ENCODE data around the gene KIF26A. TPM values are rescaled to one million over a fixed set of nuclear protein-coding genes. Genes with fewer than 3 reads are reported as not detected.
A peak's percentile ranks its signal among the peaks of the same experiment; 100 is the strongest.

KIF26A gene
- total and polyA plus RNA-seq, 10 donors = 0.72 to 21.9 (median 9.2) TPM

- WGBS, 5 donors = 67 to 88% (median 83%) methylated on average over 23 to 29 of the region's 29 CpGs
- Histone ChIP-seq H3K27ac (no peak overlapping the region), H3K4me3 (no peak overlapping the region), H3K36me3 (peaks cover 0 to 13% (median 0%) of the 10 kb centered on the region in 6 donors), H3K9me3 (no peaks in the 10 kb centered on the region), H3K4me1 (peaks cover 0 to 23% (median 5%) of the 10 kb centered on the region in 6 donors), H3K27me3 (replicated peaks in 1 of 7) (peaks cover 0 to 14% (median 0%) of the 10 kb centered on the region in 7 donors)
- no peak for DNase-seq
- TF ChIP-seq, protein P1, sequence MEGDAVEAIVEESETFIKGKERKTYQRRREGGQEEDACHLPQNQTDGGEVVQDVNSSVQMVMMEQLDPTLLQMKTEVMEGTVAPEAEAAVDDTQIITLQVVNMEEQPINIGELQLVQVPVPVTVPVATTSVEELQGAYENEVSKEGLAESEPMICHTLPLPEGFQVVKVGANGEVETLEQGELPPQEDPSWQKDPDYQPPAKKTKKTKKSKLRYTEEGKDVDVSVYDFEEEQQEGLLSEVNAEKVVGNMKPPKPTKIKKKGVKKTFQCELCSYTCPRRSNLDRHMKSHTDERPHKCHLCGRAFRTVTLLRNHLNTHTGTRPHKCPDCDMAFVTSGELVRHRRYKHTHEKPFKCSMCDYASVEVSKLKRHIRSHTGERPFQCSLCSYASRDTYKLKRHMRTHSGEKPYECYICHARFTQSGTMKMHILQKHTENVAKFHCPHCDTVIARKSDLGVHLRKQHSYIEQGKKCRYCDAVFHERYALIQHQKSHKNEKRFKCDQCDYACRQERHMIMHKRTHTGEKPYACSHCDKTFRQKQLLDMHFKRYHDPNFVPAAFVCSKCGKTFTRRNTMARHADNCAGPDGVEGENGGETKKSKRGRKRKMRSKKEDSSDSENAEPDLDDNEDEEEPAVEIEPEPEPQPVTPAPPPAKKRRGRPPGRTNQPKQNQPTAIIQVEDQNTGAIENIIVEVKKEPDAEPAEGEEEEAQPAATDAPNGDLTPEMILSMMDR (IDR thresholded peaks at IDR 0.05 in 8 of 11, conservative IDR thresholded peaks at IDR 0.05 in 3 of 11) = no peak
- TF ChIP-seq POLR2A (IDR thresholded peaks at IDR 0.05) (no peak), POLR2AphosphoS5 (IDR thresholded peaks at IDR 0.05) (peak in 2 of 3 donors; percentile 67 to 75)
- intact Hi-C loops (cut with DNase I; ENCODE audit: low total_unique reads) = no loop called here
These were observed 17.1 kb downstream of the KIF26A start for GRCh38 chr14:104155513-104155912.

DNA sequence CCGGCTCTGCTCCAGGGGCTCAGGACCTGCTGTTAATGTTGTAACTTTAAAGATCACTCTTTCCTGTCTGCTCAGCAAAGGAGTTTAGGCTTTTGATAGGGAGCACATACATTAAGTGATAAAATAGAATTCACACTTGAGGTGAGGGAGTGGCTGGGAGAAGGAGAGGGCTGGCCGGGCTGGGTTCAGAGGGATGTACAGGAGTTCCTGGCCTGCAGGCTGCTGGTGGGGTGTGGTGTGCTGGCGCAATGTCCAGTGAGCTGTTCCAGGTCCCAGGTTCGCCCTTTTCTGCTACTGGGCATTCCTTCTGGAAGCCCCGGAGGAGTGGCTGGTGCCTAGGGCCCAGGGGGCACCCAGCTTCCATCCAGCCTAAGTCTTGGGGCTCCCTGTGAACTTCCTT is 17.8 kb downstream of the KIF26A start:
- Histone ChIP-seq H3K27me3 (replicated peaks in 1 of 7) (peaks cover 0 to 8% (median 0%) of the 10 kb centered on the region in 7 donors), H3K9me3 (no peaks in the 10 kb centered on the region), H3K4me3 (no peak overlapping the region), H3K4me1 (peaks cover 0 to 18% (median 3%) of the 10 kb centered on the region in 6 donors), H3K36me3 (peaks cover 0 to 13% (median 0%) of the 10 kb centered on the region in 6 donors), H3K27ac (no peak overlapping the region)
- TF ChIP-seq POLR2AphosphoS5 (IDR thresholded peaks at IDR 0.05) (no peak), POLR2A (IDR thresholded peaks at IDR 0.05) (no peak)
- TF ChIP-seq, protein P1 (IDR thresholded peaks at IDR 0.05 in 8 of 11, conservative IDR thresholded peaks at IDR 0.05 in 3 of 11) = no peak
- intact Hi-C loops (cut with DNase I; ENCODE audit: low total_unique reads) = no loop called here
- no peak for DNase-seq
- 91 to 98% (median 92%) methylated on average over 4 to 5 of the region's 5 CpGs for WGBS, 5 donors

DNA sequence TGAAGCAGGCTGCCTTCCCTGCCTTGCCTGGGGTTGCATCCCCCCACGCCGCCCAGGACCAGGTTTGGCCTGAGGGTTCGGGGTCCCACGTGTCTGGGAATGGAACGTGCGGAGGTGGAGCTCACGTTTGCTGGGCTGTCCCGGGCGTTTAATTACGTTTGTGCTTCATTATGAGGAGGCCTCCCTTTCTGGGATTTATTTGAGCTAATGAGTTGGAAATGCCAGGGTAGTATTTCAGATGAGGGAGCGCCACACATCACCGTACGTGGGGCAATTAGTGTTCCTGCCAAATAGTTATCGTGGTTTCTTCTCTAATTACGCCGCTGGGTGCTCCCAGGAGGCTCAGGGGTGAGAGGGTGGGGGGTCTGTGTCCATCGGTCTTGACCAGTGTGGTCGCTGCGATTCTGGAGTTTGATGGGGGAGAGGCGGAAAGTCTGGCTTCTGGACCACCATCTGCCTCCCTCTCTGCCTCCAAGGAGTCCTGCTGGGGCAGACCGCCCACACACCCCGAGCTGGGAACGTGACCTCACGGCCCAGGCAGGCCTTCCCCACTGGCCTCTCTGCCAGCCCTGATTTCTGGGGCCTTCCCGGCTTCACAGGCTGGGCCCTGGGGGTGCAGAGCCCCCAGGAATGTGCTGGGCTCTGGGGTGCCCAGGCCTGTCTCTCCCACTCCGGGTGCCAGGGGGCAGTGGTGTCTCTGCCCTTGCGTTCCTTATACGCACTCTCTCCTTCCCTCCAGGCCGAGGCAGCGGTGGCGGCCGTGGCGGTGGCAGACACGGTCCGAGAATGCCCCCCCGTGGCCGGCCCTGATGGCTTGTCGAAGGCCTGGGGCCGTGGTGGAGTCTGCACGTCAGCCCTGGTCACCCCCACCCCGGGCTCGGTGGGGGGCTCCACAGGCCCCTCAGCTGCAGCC is 18.9 kb downstream of the KIF26A start:
- H3K36me3 ChIP-seq = peaks cover 0 to 9% (median 0%) of the 10 kb centered on the region in 6 donors
- intact Hi-C loops (cut with DNase I; ENCODE audit: low total_unique reads) = no loop called here
- no peaks in the 10 kb centered on the region for H3K9me3 ChIP-seq
- H3K27ac ChIP-seq = no peak overlapping the region
- no peak for DNase-seq
- TF ChIP-seq POLR2A (IDR thresholded peaks at IDR 0.05) (no peak), POLR2AphosphoS5 (IDR thresholded peaks at IDR 0.05) (no peak)
- TF ChIP-seq, protein P1 (IDR thresholded peaks at IDR 0.05 in 8 of 11, conservative IDR thresholded peaks at IDR 0.05 in 3 of 11) = no peak
- 90 to 92% (median 91%) methylated on average over 38 to 42 of the region's 42 CpGs for WGBS, 5 donors
- peaks cover 0 to 20% (median 5%) of the 10 kb centered on the region in 6 donors for H3K4me1 ChIP-seq
- peaks cover 0 to 5% (median 0%) of the 10 kb centered on the region in 7 donors for H3K27me3 ChIP-seq (replicated peaks in 1 of 7)
- H3K4me3 ChIP-seq = no peak overlapping the region
